NCI-H1105 treated with DMSO at 0.1 percent for 48 hours (cell line): ENCODE measurements around the gene SPACA5B.
"Not testable (repeated sequence)": the region's sequence is repeated elsewhere in the genome, so short reads cannot be mapped to it uniquely, and the experiment has no call there.

Experiments
- DNase-seq: peaks from one replicate; lab custom pipeline; 2025; lab: John Stamatoyannopoulos, UW

The SPACA5B gene

GRCh38 chrX:48130326-48130725 is at the start of gene SPACA5B:
Gene SPACA5B (plus strand): TSS chrX:48130626. CDS start chrX:48130688, 62 bp downstream.
- DNase-seq = not testable (repeated sequence)

GRCh38 chrX:48083212-48083611 is 47.2 kb upstream of the SPACA5B start:
- DNase-seq = peak; percentile 30

- DNase-seq = no peak
These were observed 46.7 kb upstream of the SPACA5B start for GRCh38 chrX:48083706-48084105.

- DNase-seq = no peak
These were observed 44.3 kb upstream of the SPACA5B start for GRCh38 chrX:48086082-48086481.

- no peak for DNase-seq
These were observed 40.3 kb upstream of the SPACA5B start for GRCh38 chrX:48090123-48090522.

GRCh38 chrX:48092558-48092957 is 37.9 kb upstream of the SPACA5B start:
- not testable (repeated sequence) for DNase-seq

GRCh38 chrX:48101443-48101842 is 29.0 kb upstream of the SPACA5B start:
- no peak for DNase-seq

- no peak for DNase-seq
These were observed 27.5 kb upstream of the SPACA5B start for GRCh38 chrX:48102874-48103374.

- DNase-seq = no peak
These were observed 22.7 kb upstream of the SPACA5B start for GRCh38 chrX:48107717-48108116.

GRCh38 chrX:48125286-48125685 is 5.1 kb upstream of the SPACA5B start:
- DNase-seq = not testable (repeated sequence)

GRCh38 chrX:48132308-48132844 is 1.9 kb downstream of the SPACA5B start:
- not testable (repeated sequence) for DNase-seq

GRCh38 chrX:48139076-48139475 is 8.7 kb downstream of the SPACA5B start:
- not testable (repeated sequence) for DNase-seq

- DNase-seq = not testable (repeated sequence)
These were observed 11.5 kb downstream of the SPACA5B start for GRCh38 chrX:48141810-48142508.

- DNase-seq = not testable (repeated sequence)
These were observed 12.3 kb downstream of the SPACA5B start for GRCh38 chrX:48142697-48143096.

GRCh38 chrX:48153769-48154168 is 23.3 kb downstream of the SPACA5B start:
- DNase-seq = no peak

GRCh38 chrX:48154796-48155195 is 24.4 kb downstream of the SPACA5B start:
- DNase-seq = no peak

GRCh38 chrX:48156014-48156413 is 25.6 kb downstream of the SPACA5B start:
- DNase-seq = no peak

GRCh38 chrX:48165241-48165640 is 34.8 kb downstream of the SPACA5B start:
- DNase-seq = no peak

- not testable (repeated sequence) for DNase-seq
These were observed 35.9 kb downstream of the SPACA5B start for GRCh38 chrX:48166322-48166721.

- DNase-seq = no peak
These were observed 49.3 kb downstream of the SPACA5B start for GRCh38 chrX:48179691-48180090.

GRCh38 chrX:48180811-48181210 is 50.4 kb downstream of the SPACA5B start:
- no peak for DNase-seq

GRCh38 chrX:48181882-48182281 is 51.5 kb downstream of the SPACA5B start:
- not testable (repeated sequence) for DNase-seq
